ENCODE results near the gene GEMIN8.

GRCh38 chrX:13983734-13984133 lies 46.0 kb downstream of the GEMIN8 start:
- TF ChIP-seq EZH2 (IDR thresholded peaks at IDR 0.05; ENCODE audit: borderline replicate concordance, low read length) (no peak), CTCF (IDR thresholded peaks at IDR 0.05; ENCODE audit: low read length) (no peak)

Data from OCI-LY1 (cell line).